HL-60 (cell line): ENCODE data around the gene HOXA7.

ENCODE experiments used
- CTCF ChIP-seq: IDR thresholded peaks from one replicate; pipeline ENCODE4 v1.5.1; 2011; ENCODE audit warnings: low read length, control low read depth, inconsistent platforms; ENCODE audit not compliant: insufficient read depth
- GABPA ChIP-seq: IDR thresholded peaks from 2 replicates; pipeline ENCODE4 v1.6.1; 2012; ENCODE audit warnings: low read depth
- POLR2AphosphoS5 ChIP-seq: IDR thresholded peaks from 2 replicates; pipeline ENCODE4 v1.6.1; 2012; ENCODE audit warnings: low read depth
- REST ChIP-seq: IDR thresholded peaks from 2 replicates; pipeline ENCODE4 v1.6.1; 2012; ENCODE audit warnings: low read depth; ENCODE audit not compliant: insufficient replicate concordance
- SPI1 ChIP-seq: IDR thresholded peaks from 2 replicates; pipeline ENCODE4 v1.6.1; 2012; ENCODE audit warnings: low read depth, mild to moderate bottlenecking, borderline replicate concordance

GRCh38 chr7:27145165-27145913 is 11.1 kb downstream of the HOXA7 start:
- TF ChIP-seq CTCF (no peak), REST (no peak), POLR2AphosphoS5 (no peak), SPI1 (no peak), GABPA (no peak)
